Neural progenitor cell (in vitro differentiated cells): ENCODE data around the gene GNB5. TPM values are rescaled to one million over a fixed set of nuclear protein-coding genes. Genes with fewer than 3 reads are reported as not detected.
A peak's percentile ranks its signal among the peaks of the same experiment; 100 is the strongest.

Source experiments
- DNase-seq: peaks from one replicate; pipeline ENCODE4 v3.0.0-alpha.2; 2016; ENCODE audit warnings: low spot score
- H2AFZ ChIP-seq: fragments of 200-600 bp; sonication (generic); replicated peaks from 2 replicates; pipeline ENCODE4 v1.6.1; 2016; ENCODE audit warnings: antibody characterized with exemption
- H3F3A ChIP-seq: fragments of 200-600 bp; sonication (generic); 2 replicates; pipeline ENCODE4 v1.6.1; 2016; ENCODE audit warnings: antibody characterized with exemption, low read depth
- H3K27ac ChIP-seq: fragments of 200-600 bp; sonication (generic); 2 replicates; pipeline ENCODE4 v1.5.1; 2016; ENCODE audit warnings: mild to moderate bottlenecking
- H3K27me3 ChIP-seq: fragments of 200-600 bp; sonication (generic); 2 replicates; pipeline ENCODE4 v1.6.1; 2016; ENCODE audit warnings: mild to moderate bottlenecking, moderate library complexity
- H3K36me3 ChIP-seq: fragments of 200-600 bp; sonication (generic); 2 replicates; pipeline ENCODE4 v1.5.1; 2016
- H3K4me1 ChIP-seq: fragments of 200-600 bp; sonication (generic); 2 replicates; pipeline ENCODE4 v1.6.1; 2016; ENCODE audit warnings: mixed run types
- H3K4me2 ChIP-seq: fragments of 200-600 bp; sonication (generic); 2 replicates; pipeline ENCODE4 v1.6.1; 2016
- H3K4me3 ChIP-seq: fragments of 200-600 bp; sonication (generic); 2 replicates; pipeline ENCODE4 v1.5.1; 2016
- H3K79me2 ChIP-seq: fragments of 200-600 bp; sonication (generic); 2 replicates; pipeline ENCODE4 v1.6.1; 2016; ENCODE audit warnings: low read depth
- H3K9ac ChIP-seq: fragments of 200-600 bp; sonication (generic); 2 replicates; pipeline ENCODE4 v1.6.1; 2016
- H3K9me3 ChIP-seq: fragments of 200-600 bp; sonication (generic); 2 replicates; pipeline ENCODE4 v1.5.1; 2016; ENCODE audit warnings: low read depth
- H4K20me1 ChIP-seq: fragments of 200-600 bp; sonication (generic); 2 replicates; pipeline ENCODE4 v1.6.1; 2016; ENCODE audit warnings: low read depth
- H3K27ac Mint-ChIP-seq: 3 replicates; pipeline ENCODE4 v1.8.0; 2021; ENCODE audit warnings: mixed read lengths
- H3K27me3 Mint-ChIP-seq: 2 replicates; pipeline ENCODE4 v1.8.0; 2022; ENCODE audit warnings: low read depth, mild to moderate bottlenecking, inconsistent platforms, moderate library complexity, mixed read lengths; ENCODE audit not compliant: insufficient read depth
- H3K36me3 Mint-ChIP-seq: 3 replicates; pipeline ENCODE4 v1.8.0; 2021; ENCODE audit warnings: mixed read lengths
- H3K4me1 Mint-ChIP-seq: 3 replicates; pipeline ENCODE4 v1.8.0; 2021; ENCODE audit warnings: mixed read lengths
- H3K4me3 Mint-ChIP-seq: 3 replicates; pipeline ENCODE4 v1.8.0; 2021; ENCODE audit warnings: mild to moderate bottlenecking, moderate library complexity, mixed read lengths
- H3K9me3 Mint-ChIP-seq: 3 replicates; pipeline ENCODE4 v1.8.0; 2020; ENCODE audit warnings: mixed read lengths
- EZH2 ChIP-seq: fragments of 200-600 bp; sonication (generic); IDR thresholded peaks from 2 replicates; pipeline ENCODE4 v1.6.1; 2017; ENCODE audit warnings: antibody characterized with exemption, mild to moderate bottlenecking, moderate library complexity
- EZH2phosphoT487 ChIP-seq: fragments of 200-600 bp; sonication (generic); IDR thresholded peaks from 2 replicates; pipeline ENCODE4 v1.6.1; 2017; ENCODE audit warnings: antibody characterized with exemption
- total RNA-seq: library from RNA; depleted of rRNA; stranded (reverse); fragments of >200 nt; gene quantifications from 2 replicates; pipeline ENCODE4 v1.2.3, GENCODE V29; 2015; ENCODE audit warnings: low replicate concordance
- TF ChIP-seq, protein P1 (sequence below): fragments of 200-600 bp; sonication (generic); IDR thresholded peaks from 2 replicates; pipeline ENCODE4 v1.5.1; 2017; ENCODE audit warnings: antibody characterized with exemption, mild to moderate bottlenecking

GNB5 gene
- total RNA-seq, 1 donor from 2014 or later, result 36.0 TPM

DNA sequence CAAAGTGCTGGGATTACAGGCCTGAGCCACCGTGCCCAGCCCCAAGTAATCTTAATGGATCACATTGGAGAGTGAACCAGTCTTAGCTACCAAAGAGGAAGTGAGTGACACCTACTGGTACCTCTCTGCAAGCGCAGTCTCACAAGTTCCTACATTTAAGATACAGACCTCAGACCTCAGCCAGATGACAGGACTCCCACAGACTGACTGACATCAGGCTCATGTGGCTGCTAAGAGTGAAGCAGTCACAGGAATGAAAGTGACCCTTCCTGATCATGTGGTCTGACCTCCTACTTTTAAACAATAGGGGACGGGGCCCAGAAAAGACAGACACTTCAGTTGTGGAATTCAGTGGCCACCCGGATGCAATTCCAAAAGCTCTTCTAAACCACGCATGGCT, 36.3 kb upstream of the GNB5 start:
- peaks cover 5% of the 10 kb centered on the region for H3K36me3 Mint-ChIP-seq
- TF ChIP-seq, protein P1, sequence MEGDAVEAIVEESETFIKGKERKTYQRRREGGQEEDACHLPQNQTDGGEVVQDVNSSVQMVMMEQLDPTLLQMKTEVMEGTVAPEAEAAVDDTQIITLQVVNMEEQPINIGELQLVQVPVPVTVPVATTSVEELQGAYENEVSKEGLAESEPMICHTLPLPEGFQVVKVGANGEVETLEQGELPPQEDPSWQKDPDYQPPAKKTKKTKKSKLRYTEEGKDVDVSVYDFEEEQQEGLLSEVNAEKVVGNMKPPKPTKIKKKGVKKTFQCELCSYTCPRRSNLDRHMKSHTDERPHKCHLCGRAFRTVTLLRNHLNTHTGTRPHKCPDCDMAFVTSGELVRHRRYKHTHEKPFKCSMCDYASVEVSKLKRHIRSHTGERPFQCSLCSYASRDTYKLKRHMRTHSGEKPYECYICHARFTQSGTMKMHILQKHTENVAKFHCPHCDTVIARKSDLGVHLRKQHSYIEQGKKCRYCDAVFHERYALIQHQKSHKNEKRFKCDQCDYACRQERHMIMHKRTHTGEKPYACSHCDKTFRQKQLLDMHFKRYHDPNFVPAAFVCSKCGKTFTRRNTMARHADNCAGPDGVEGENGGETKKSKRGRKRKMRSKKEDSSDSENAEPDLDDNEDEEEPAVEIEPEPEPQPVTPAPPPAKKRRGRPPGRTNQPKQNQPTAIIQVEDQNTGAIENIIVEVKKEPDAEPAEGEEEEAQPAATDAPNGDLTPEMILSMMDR, result peak; percentile 75
- TF ChIP-seq EZH2phosphoT487 (no peak), EZH2 (no peak)
- H3K9me3 Mint-ChIP-seq, result no peaks in the 10 kb centered on the region
- Histone ChIP-seq H3K4me3 (no peak overlapping the region), H3K9ac (no peak overlapping the region), H3K9me3 (no peaks in the 10 kb centered on the region), H3K79me2 (no peaks in the 10 kb centered on the region), H3F3A (peaks cover 7% of the 10 kb centered on the region), H3K4me1 (no peaks in the 10 kb centered on the region), H3K36me3 (no peaks in the 10 kb centered on the region), H2AFZ (no peak overlapping the region), H3K4me2 (no peak overlapping the region), H3K27me3 (no peaks in the 10 kb centered on the region), H3K27ac (no peak overlapping the region), H4K20me1 (no peaks in the 10 kb centered on the region)
- no peak overlapping the region for H3K4me3 Mint-ChIP-seq
- peaks cover 6% of the 10 kb centered on the region for H3K4me1 Mint-ChIP-seq
- DNase-seq, result peak; percentile 82
- H3K27ac Mint-ChIP-seq, result peak overlapping the region; percentile 79
- H3K27me3 Mint-ChIP-seq, result peaks cover 5% of the 10 kb centered on the region

DNA sequence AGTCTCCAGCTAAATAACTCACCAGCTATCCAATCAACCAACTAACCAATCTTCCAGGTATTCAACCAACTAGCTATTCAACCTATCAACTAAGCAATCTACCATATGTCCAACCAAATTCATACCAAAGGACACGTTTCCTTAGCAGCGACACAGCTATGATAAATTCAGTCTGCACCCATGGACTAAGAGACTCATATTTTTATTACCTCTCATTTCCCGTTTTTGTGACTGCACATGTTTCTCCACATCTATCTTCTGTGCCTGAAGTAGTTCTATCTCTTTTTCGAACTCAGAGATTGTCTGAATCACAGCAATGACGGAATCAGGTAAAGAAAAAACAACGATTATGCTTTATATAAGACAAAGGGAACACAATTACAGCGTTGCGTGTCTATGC, 34.0 kb upstream of the GNB5 start:
- Mint-ChIP-seq H3K27ac (no peak overlapping the region), H3K4me1 (peaks cover 6% of the 10 kb centered on the region), H3K36me3 (peaks cover 7% of the 10 kb centered on the region), H3K9me3 (no peaks in the 10 kb centered on the region), H3K4me3 (no peak overlapping the region), H3K27me3 (peaks cover 6% of the 10 kb centered on the region)
- no peak for DNase-seq
- Histone ChIP-seq H3K4me1 (no peaks in the 10 kb centered on the region), H3K9ac (no peak overlapping the region), H3K79me2 (no peaks in the 10 kb centered on the region), H4K20me1 (no peaks in the 10 kb centered on the region), H2AFZ (no peak overlapping the region), H3K4me2 (no peak overlapping the region), H3K27me3 (no peaks in the 10 kb centered on the region), H3K36me3 (no peaks in the 10 kb centered on the region), H3F3A (peaks cover 7% of the 10 kb centered on the region), H3K9me3 (no peaks in the 10 kb centered on the region), H3K4me3 (no peak overlapping the region), H3K27ac (no peak overlapping the region)
- TF ChIP-seq EZH2phosphoT487 (no peak), EZH2 (no peak)
- TF ChIP-seq, protein P1, result no peak

DNA sequence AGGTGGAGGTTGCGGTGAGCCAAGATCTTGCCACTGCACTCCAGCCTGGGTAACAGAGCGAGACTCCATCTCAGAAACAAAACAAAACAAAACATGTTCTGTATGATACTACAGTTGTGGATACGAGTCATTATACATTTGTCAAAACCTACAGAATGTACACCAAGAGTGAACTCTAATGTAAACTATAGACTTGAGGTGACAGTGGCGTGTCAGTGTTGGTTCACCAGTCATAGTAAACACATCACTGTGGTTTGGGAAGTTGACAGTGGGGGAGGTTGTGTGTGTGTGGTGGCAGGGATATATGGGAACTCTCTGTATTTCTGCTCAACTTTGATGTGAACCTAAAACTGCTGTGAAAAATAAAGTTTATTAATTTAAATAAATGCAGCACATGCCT, 33.0 kb upstream of the GNB5 start:
- peaks cover 6% of the 10 kb centered on the region for H3K27me3 Mint-ChIP-seq
- peaks cover 6% of the 10 kb centered on the region for H3K4me1 Mint-ChIP-seq
- no peak overlapping the region for H3K27ac Mint-ChIP-seq
- no peak for DNase-seq
- H3K9me3 Mint-ChIP-seq, result no peaks in the 10 kb centered on the region
- H3F3A ChIP-seq, result peaks cover 7% of the 10 kb centered on the region
- no peak overlapping the region for H3K4me3 Mint-ChIP-seq
- no peaks in the 10 kb centered on the region for H3K79me2 ChIP-seq
- no peaks in the 10 kb centered on the region for H3K27me3 ChIP-seq
- H3K36me3 ChIP-seq, result no peaks in the 10 kb centered on the region
- no peak for TF ChIP-seq EZH2
- no peak for TF ChIP-seq EZH2phosphoT487
- TF ChIP-seq, protein P1, result no peak
- H3K9me3 ChIP-seq, result no peaks in the 10 kb centered on the region
- no peaks in the 10 kb centered on the region for H3K4me1 ChIP-seq
- peaks cover 10% of the 10 kb centered on the region for H3K36me3 Mint-ChIP-seq
- H3K4me3 ChIP-seq, result no peak overlapping the region
- H3K4me2 ChIP-seq, result no peak overlapping the region
- no peaks in the 10 kb centered on the region for H4K20me1 ChIP-seq
- H2AFZ ChIP-seq, result no peak overlapping the region
- no peak overlapping the region for H3K9ac ChIP-seq
- H3K27ac ChIP-seq, result no peak overlapping the region

DNA sequence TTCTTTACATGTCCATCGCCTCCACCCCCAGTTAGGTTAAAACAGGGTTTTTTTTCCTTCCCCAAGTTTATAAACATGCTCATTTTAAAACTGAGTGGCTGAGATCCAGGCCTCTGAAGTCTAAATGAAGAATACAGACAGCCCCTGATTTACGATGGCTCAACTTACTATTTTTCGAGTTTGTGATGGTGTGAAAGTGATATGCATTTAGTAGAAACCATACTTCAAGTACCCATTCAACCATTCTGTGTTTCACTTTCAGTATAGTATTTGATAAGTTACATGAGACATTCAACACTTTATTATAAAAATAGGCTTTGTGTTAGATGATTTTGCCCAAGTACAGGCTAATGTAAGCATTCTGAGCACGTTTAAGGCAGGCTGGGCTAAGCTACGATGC, 30.5 kb upstream of the GNB5 start:
- Histone ChIP-seq H4K20me1 (no peaks in the 10 kb centered on the region), H3K4me3 (no peak overlapping the region), H3K9me3 (no peaks in the 10 kb centered on the region), H3F3A (peaks cover 3% of the 10 kb centered on the region), H3K27ac (no peak overlapping the region), H3K4me2 (no peak overlapping the region), H3K36me3 (no peaks in the 10 kb centered on the region), H3K4me1 (no peaks in the 10 kb centered on the region), H3K79me2 (no peaks in the 10 kb centered on the region), H3K9ac (no peak overlapping the region), H2AFZ (no peak overlapping the region), H3K27me3 (no peaks in the 10 kb centered on the region)
- no peak overlapping the region for H3K4me3 Mint-ChIP-seq
- no peak overlapping the region for H3K27ac Mint-ChIP-seq
- H3K4me1 Mint-ChIP-seq, result no peaks in the 10 kb centered on the region
- peaks cover 18% of the 10 kb centered on the region for H3K36me3 Mint-ChIP-seq
- no peaks in the 10 kb centered on the region for H3K9me3 Mint-ChIP-seq
- DNase-seq, result no peak
- H3K27me3 Mint-ChIP-seq, result peaks cover 6% of the 10 kb centered on the region
- no peak for TF ChIP-seq EZH2phosphoT487
- no peak for TF ChIP-seq EZH2
- TF ChIP-seq, protein P1, result no peak
